Calu3 (cell line): ENCODE measurements around the gene CYP46A1. TPM values are rescaled to one million over a fixed set of nuclear protein-coding genes. Genes with fewer than 3 reads are reported as not detected.

Experiments used
- BruUV-seq: library from RNA; stranded (reverse); fragments of 400-500 nt; replicated peaks from 2 replicates; lab custom pipeline; 2021; lab: Mats Ljungman, UMichigan
- CTCF ChIA-PET: fragments of 300-600 bp; sonication (Branson Sonifier 250); formaldehyde crosslinking; loops from one replicate; lab custom pipeline; 2022; ENCODE audit warnings: antibody characterized with exemption; lab: Charles Lee
- DNase-seq: peaks from one replicate; pipeline ENCODE4 v3.0.0; 2022
- H3K27ac Mint-ChIP-seq: one replicate; pipeline ENCODE4 v1.8.0; 2022; ENCODE audit warnings: mixed read lengths; ENCODE audit not compliant: unreplicated experiment
- H3K27me3 Mint-ChIP-seq: one replicate; pipeline ENCODE4 v1.8.0; 2022; ENCODE audit warnings: mixed read lengths; ENCODE audit not compliant: unreplicated experiment
- H3K36me3 Mint-ChIP-seq: one replicate; pipeline ENCODE4 v1.8.0; 2022; ENCODE audit warnings: mild to moderate bottlenecking, moderate library complexity, mixed read lengths; ENCODE audit not compliant: insufficient read depth, unreplicated experiment
- H3K4me1 Mint-ChIP-seq: one replicate; pipeline ENCODE4 v1.8.0; 2022; ENCODE audit warnings: mild to moderate bottlenecking, low read depth, mixed read lengths; ENCODE audit not compliant: unreplicated experiment
- H3K4me3 Mint-ChIP-seq: one replicate; pipeline ENCODE4 v1.8.0; 2022; ENCODE audit warnings: mild to moderate bottlenecking, low read depth, moderate library complexity, mixed read lengths; ENCODE audit not compliant: unreplicated experiment
- H3K9me3 Mint-ChIP-seq: one replicate; pipeline ENCODE4 v1.8.0; 2022; ENCODE audit warnings: low read depth, mixed read lengths; ENCODE audit not compliant: unreplicated experiment
- intact Hi-C: fragments of 100-400 bp; cut with micrococcal nuclease; formaldehyde crosslinking; loops from one replicate; pipeline ENCODE4 v1.10.0; 2022; ENCODE audit not compliant: unreplicated experiment
- total RNA-seq: library from RNA; stranded (reverse); gene quantifications from 2 replicates; pipeline ENCODE4 v1.2.3, GENCODE V29; 2022
- TF ChIP-seq, protein P1 (sequence below): fragments of 200-600 bp; IDR thresholded peaks from one replicate; pipeline ENCODE4 v1.8.0; 2022; ENCODE audit warnings: antibody characterized with exemption; ENCODE audit not compliant: unreplicated experiment

Gene CYP46A1
- total RNA-seq, 1 experiment from 2014 or later, result not detected

DNA sequence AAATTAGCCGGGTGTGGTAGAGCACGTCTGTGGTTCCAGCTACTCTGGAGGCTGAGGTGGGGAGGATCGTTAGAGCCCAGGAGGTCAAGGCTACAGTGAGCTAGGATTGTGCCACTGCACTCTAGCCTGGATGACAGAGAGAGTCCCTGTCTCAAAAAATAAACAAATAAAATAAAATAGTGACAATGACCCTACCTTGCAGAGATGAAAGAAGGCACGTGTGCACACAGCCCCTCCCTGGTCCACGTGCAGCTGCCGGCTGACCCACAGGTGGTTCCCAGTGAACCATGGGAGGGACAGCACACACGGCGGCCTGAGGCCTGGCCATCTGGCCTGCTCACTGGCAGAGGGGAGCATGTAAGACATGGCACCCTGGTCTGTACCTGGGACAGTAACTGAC is 34.5 kb upstream of the CYP46A1 start:
- Mint-ChIP-seq H3K27ac (no peak overlapping the region), H3K27me3 (peaks cover 35% of the 10 kb centered on the region), H3K4me1 (no peaks in the 10 kb centered on the region), H3K36me3 (no peaks in the 10 kb centered on the region), H3K4me3 (no peak overlapping the region), H3K9me3 (no peaks in the 10 kb centered on the region)
- CTCF ChIA-PET, result no interaction called here
- TF ChIP-seq, protein P1, sequence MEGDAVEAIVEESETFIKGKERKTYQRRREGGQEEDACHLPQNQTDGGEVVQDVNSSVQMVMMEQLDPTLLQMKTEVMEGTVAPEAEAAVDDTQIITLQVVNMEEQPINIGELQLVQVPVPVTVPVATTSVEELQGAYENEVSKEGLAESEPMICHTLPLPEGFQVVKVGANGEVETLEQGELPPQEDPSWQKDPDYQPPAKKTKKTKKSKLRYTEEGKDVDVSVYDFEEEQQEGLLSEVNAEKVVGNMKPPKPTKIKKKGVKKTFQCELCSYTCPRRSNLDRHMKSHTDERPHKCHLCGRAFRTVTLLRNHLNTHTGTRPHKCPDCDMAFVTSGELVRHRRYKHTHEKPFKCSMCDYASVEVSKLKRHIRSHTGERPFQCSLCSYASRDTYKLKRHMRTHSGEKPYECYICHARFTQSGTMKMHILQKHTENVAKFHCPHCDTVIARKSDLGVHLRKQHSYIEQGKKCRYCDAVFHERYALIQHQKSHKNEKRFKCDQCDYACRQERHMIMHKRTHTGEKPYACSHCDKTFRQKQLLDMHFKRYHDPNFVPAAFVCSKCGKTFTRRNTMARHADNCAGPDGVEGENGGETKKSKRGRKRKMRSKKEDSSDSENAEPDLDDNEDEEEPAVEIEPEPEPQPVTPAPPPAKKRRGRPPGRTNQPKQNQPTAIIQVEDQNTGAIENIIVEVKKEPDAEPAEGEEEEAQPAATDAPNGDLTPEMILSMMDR, result no peak
- DNase-seq, result no peak
- intact Hi-C loops, result no loop called here
- BruUV-seq, result no TSS peak

DNA sequence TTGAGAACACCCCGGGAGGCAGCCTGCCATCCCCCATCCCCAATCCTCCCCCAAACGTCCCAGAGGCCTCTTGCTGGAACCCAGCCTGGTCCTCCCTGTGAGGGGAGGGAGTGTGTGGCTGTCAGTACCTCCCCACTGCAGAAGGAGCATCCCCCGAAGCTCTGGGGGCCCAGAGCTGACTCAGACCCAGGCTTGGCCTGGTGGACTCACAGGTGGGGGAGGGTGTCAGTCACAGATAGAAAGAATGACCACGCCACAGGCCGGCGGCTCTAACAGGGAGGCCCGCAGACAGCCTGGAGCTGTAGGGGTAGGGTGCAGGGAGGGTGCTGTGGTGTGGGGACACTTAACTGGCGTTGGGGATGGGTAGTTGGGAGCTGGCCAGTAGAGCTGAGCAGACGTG is 33.9 kb upstream of the CYP46A1 start:
- Mint-ChIP-seq H3K36me3 (no peaks in the 10 kb centered on the region), H3K4me3 (no peak overlapping the region), H3K27ac (no peak overlapping the region), H3K27me3 (peaks cover 35% of the 10 kb centered on the region), H3K9me3 (no peaks in the 10 kb centered on the region), H3K4me1 (no peaks in the 10 kb centered on the region)
- TF ChIP-seq, protein P1, result no peak
- intact Hi-C loops, result no loop called here
- CTCF ChIA-PET, result no interaction called here
- DNase-seq, result no peak
- BruUV-seq, result no TSS peak

DNA sequence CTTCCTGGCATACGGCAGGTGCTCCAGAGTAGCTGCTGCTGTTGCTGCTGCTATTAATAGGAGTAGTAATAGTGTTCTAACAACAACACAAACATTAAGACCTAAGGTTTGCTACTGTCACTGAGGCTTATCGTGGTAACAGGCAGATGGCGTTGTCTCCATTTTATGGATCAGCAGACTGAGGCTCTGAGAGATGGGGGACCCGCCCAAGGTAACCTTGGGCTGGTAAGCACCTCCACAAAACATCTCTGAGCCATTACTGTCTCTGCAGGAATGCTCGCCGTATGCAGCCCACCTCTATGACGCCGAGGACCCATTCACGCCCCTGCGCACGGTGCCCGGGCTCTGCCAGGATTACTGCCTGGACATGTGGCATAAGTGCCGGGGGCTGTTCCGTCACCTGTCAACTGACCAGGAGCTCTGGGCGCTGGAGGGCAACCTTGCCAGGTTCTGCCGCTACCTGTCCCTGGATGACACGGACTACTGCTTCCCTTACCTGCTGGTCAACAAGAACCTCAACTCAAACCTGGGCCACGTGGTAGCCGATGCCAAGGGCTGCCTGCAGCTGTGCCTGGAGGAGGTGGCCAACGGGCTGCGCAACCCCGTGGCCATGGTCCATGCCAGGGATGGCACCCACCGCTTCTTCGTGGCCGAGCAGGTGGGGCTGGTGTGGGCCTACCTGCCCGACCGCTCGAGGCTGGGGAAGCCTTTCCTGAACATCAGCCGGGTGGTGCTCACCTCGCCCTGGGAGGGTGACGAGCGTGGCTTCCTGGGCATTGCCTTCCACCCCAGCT is 31.9 kb upstream of the CYP46A1 start:
- Mint-ChIP-seq H3K4me3 (no peak overlapping the region), H3K36me3 (no peaks in the 10 kb centered on the region), H3K27me3 (peaks cover 41% of the 10 kb centered on the region), H3K9me3 (no peaks in the 10 kb centered on the region), H3K27ac (no peak overlapping the region), H3K4me1 (no peaks in the 10 kb centered on the region)
- BruUV-seq, result no TSS peak
- CTCF ChIA-PET, result interaction anchor here (0.6 kb wide), 1 partner anchor 118 kb away, joined by 3 read pairs; no protein-coding TSS in a partner anchor
- TF ChIP-seq, protein P1, result no peak
- intact Hi-C loops, result no loop called here
- no peak for DNase-seq

DNA sequence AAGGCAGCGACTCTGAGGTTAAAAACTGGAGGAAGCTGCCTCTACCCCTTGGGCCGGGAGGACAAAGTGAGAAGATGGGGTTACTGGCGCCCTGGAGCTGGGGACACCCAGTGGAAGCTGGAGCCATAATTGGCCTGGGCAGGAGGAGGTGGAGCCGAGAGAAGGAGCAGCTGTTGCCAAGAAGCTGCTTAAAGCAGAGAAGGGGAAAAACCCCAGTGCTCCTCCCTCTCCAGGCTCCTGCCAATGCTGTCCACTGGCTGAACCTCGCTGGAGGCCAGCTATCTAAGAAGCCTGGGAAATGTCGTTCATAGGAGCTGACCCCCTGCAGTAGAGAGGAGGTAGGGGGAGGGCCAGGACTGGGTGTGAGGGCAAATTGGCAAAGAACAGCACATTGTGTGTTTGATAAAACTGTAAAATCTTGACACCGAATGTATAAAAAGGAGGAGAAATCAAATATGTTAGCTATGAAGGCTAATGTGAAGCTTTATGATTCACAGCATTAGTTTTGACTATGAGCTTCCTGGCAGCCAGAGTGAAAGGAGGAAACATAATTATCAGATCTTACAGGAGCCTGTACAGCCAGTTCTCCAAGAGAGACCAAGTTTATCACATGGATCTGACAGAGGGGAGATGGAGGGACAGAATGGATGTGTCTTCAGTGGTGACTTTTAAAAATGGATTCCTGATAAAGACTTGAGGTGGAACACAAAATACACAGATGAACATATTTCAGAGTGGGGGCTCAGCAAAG is 29.7 kb upstream of the CYP46A1 start:
- no peaks in the 10 kb centered on the region for H3K9me3 Mint-ChIP-seq
- TF ChIP-seq, protein P1, result no peak

More for the DNA sequence above, 29.7 kb upstream of the CYP46A1 start:
- Mint-ChIP-seq H3K27me3 (peaks cover 62% of the 10 kb centered on the region), H3K27ac (no peak overlapping the region), H3K36me3 (no peaks in the 10 kb centered on the region), H3K4me1 (peaks cover 9% of the 10 kb centered on the region), H3K4me3 (no peak overlapping the region)
- peak; percentile 52 for DNase-seq
- CTCF ChIA-PET, result interaction anchor here (0.7 to 1.3 kb wide), 4 partner anchors 28 to 634 kb away, joined by 3 to 6 read pairs (median 4); no protein-coding TSS in a partner anchor
- no TSS peak for BruUV-seq
- intact Hi-C loops, result no loop called here
